Mesothelial cell of epicardium (in vitro differentiated cells): ENCODE results near the gene MBLAC2. TPM values are rescaled to one million over a fixed set of nuclear protein-coding genes. Genes with fewer than 3 reads are reported as not detected.
A peak's percentile ranks its signal among the peaks of the same experiment; 100 is the strongest.

ENCODE experiments used
- DNase-seq, 2 experiments: peaks; one replicate each; pipeline ENCODE4 v3.0.0; 2021; ENCODE audit warnings: low spot score in 2 of 2; ENCODE audit not compliant: unreplicated experiment in 2 of 2
- H3K27ac Mint-ChIP-seq: 2 replicates; pipeline ENCODE4 v1.8.0; 2021; ENCODE audit warnings: mixed read lengths
- H3K27me3 Mint-ChIP-seq: 2 replicates; pipeline ENCODE4 v1.8.0; 2021; ENCODE audit warnings: low read depth, mixed read lengths
- H3K36me3 Mint-ChIP-seq: 2 replicates; pipeline ENCODE4 v1.8.0; 2021; ENCODE audit warnings: mixed read lengths
- H3K4me1 Mint-ChIP-seq: 2 replicates; pipeline ENCODE4 v1.8.0; 2021; ENCODE audit warnings: mixed read lengths
- H3K4me3 Mint-ChIP-seq: 2 replicates; pipeline ENCODE4 v1.8.0; 2021; ENCODE audit warnings: mild to moderate bottlenecking, moderate library complexity, mixed read lengths
- H3K9me3 Mint-ChIP-seq: 2 replicates; pipeline ENCODE4 v1.8.0; 2021; ENCODE audit warnings: mixed read lengths
- CTCF ChIP-seq: fragments of 200-600 bp; sonication (generic); IDR thresholded peaks from one replicate; pipeline ENCODE4 v1.5.0; 2021; ENCODE audit warnings: antibody characterized with exemption; ENCODE audit not compliant: unreplicated experiment
- total RNA-seq: library from RNA; stranded (reverse); gene quantifications from 3 replicates; pipeline ENCODE4 v1.2.1, GENCODE V29; 2021

The MBLAC2 gene
- total RNA-seq, 1 donor from 2014 or later, result 5.0 TPM

- no peak for TF ChIP-seq CTCF
Measured at GRCh38 chr5:90506221-90506620, 31.6 kb upstream of the MBLAC2 start.

GRCh38 chr5:90504743-90505142 lies 30.2 kb upstream of the MBLAC2 start:
- no peak overlapping the region for H3K4me3 Mint-ChIP-seq
- H3K27me3 Mint-ChIP-seq, result no peaks in the 10 kb centered on the region
- no peaks in the 10 kb centered on the region for H3K36me3 Mint-ChIP-seq
- no peaks in the 10 kb centered on the region for H3K9me3 Mint-ChIP-seq
- DNase-seq, result no peak
- H3K4me1 Mint-ChIP-seq, result peaks cover 10% of the 10 kb centered on the region
- TF ChIP-seq CTCF, result no peak
- no peak overlapping the region for H3K27ac Mint-ChIP-seq

More at GRCh38 chr5:90506221-90506620, 31.6 kb upstream of the MBLAC2 start:
- H3K4me1 Mint-ChIP-seq, result peaks cover 10% of the 10 kb centered on the region
- H3K36me3 Mint-ChIP-seq, result no peaks in the 10 kb centered on the region
- no peak for DNase-seq
- no peaks in the 10 kb centered on the region for H3K27me3 Mint-ChIP-seq
- H3K9me3 Mint-ChIP-seq, result no peaks in the 10 kb centered on the region
- H3K4me3 Mint-ChIP-seq, result no peak overlapping the region
- H3K27ac Mint-ChIP-seq, result no peak overlapping the region

GRCh38 chr5:90503596-90503995 lies 29.0 kb upstream of the MBLAC2 start:
- Mint-ChIP-seq H3K27me3 (no peaks in the 10 kb centered on the region), H3K9me3 (no peaks in the 10 kb centered on the region), H3K27ac (peak overlapping the region; percentile 60), H3K4me1 (peaks cover 10% of the 10 kb centered on the region), H3K36me3 (no peaks in the 10 kb centered on the region), H3K4me3 (no peak overlapping the region)
- DNase-seq, result no peak
- TF ChIP-seq CTCF, result no peak

GRCh38 chr5:90495146-90495545 lies 20.6 kb upstream of the MBLAC2 start:
- no peak for DNase-seq
- H3K36me3 Mint-ChIP-seq, result no peaks in the 10 kb centered on the region
- no peak overlapping the region for H3K27ac Mint-ChIP-seq
- H3K9me3 Mint-ChIP-seq, result peaks cover 14% of the 10 kb centered on the region
- no peak for TF ChIP-seq CTCF
- no peaks in the 10 kb centered on the region for H3K27me3 Mint-ChIP-seq
- H3K4me3 Mint-ChIP-seq, result no peak overlapping the region
- H3K4me1 Mint-ChIP-seq, result no peaks in the 10 kb centered on the region

- no peaks in the 10 kb centered on the region for H3K36me3 Mint-ChIP-seq
- H3K27me3 Mint-ChIP-seq, result no peaks in the 10 kb centered on the region
- no peak overlapping the region for H3K4me3 Mint-ChIP-seq
- H3K27ac Mint-ChIP-seq, result no peak overlapping the region
- H3K4me1 Mint-ChIP-seq, result no peaks in the 10 kb centered on the region
- no peak for DNase-seq
- no peak for TF ChIP-seq CTCF
- H3K9me3 Mint-ChIP-seq, result peaks cover 14% of the 10 kb centered on the region
Measured at GRCh38 chr5:90494043-90494442, 19.5 kb upstream of the MBLAC2 start.

GRCh38 chr5:90488791-90489190 lies 14.2 kb upstream of the MBLAC2 start:
- no peaks in the 10 kb centered on the region for H3K36me3 Mint-ChIP-seq
- H3K27ac Mint-ChIP-seq, result no peak overlapping the region
- H3K4me1 Mint-ChIP-seq, result peaks cover 8% of the 10 kb centered on the region
- no peak overlapping the region for H3K4me3 Mint-ChIP-seq
- no peak for DNase-seq
- H3K27me3 Mint-ChIP-seq, result no peaks in the 10 kb centered on the region
- TF ChIP-seq CTCF, result no peak
- H3K9me3 Mint-ChIP-seq, result no peaks in the 10 kb centered on the region
